ENCODE results near the gene TRIM77. TPM values are rescaled to one million over a fixed set of nuclear protein-coding genes. Genes with fewer than 3 reads are reported as not detected.
"Not testable (repeated sequence)": the region's sequence is repeated elsewhere in the genome, so short reads cannot be mapped to it uniquely, and the experiment has no call there.

Gene TRIM77
- not detected in 2 replicates for total RNA-seq (2014; rRNA removed; shearing (Covaris generic))

GRCh38 chr11:89709999-89710398 is at the start of gene TRIM77:
TRIM77 (plus strand) TSS chr11:89710299; CDS start chr11:89710299, 0 bp downstream.
- H3K36me3 ChIP-seq (replicated peaks; ENCODE audit: control insufficient read depth, insufficient read depth, low read length); H3K27me3 ChIP-seq (ENCODE audit: control insufficient read depth, insufficient read depth, low read length); DNase-seq; H3K4me3 ChIP-seq (ENCODE audit: insufficient read depth, low read depth, low read length): not testable (repeated sequence)

- H3K4me3 ChIP-seq (ENCODE audit: insufficient read depth, low read depth, low read length), result no peak overlapping the region
- no peaks in the 10 kb centered on the region for H3K36me3 ChIP-seq (replicated peaks; ENCODE audit: control insufficient read depth, insufficient read depth, low read length)
- H3K27me3 ChIP-seq (ENCODE audit: control insufficient read depth, insufficient read depth, low read length), result no peaks in the 10 kb centered on the region
- no peak for DNase-seq
These were observed 43.1 kb upstream of the TRIM77 start for GRCh38 chr11:89667001-89667400.

- not testable (repeated sequence) for H3K36me3 ChIP-seq (replicated peaks; ENCODE audit: control insufficient read depth, insufficient read depth, low read length); DNase-seq; H3K4me3 ChIP-seq (ENCODE audit: insufficient read depth, low read depth, low read length); H3K27me3 ChIP-seq (ENCODE audit: control insufficient read depth, insufficient read depth, low read length)
These were observed 41.9 kb upstream of the TRIM77 start for GRCh38 chr11:89668158-89668557.

- not testable (repeated sequence) for H3K27me3 ChIP-seq (ENCODE audit: control insufficient read depth, insufficient read depth, low read length); DNase-seq; H3K4me3 ChIP-seq (ENCODE audit: insufficient read depth, low read depth, low read length); H3K36me3 ChIP-seq (replicated peaks; ENCODE audit: control insufficient read depth, insufficient read depth, low read length)
These were observed 40.5 kb upstream of the TRIM77 start for GRCh38 chr11:89669586-89669985.

GRCh38 chr11:89669993-89670669 is 40.0 kb upstream of the TRIM77 start:
- H3K27me3 ChIP-seq (ENCODE audit: control insufficient read depth, insufficient read depth, low read length); H3K36me3 ChIP-seq (replicated peaks; ENCODE audit: control insufficient read depth, insufficient read depth, low read length); DNase-seq; H3K4me3 ChIP-seq (ENCODE audit: insufficient read depth, low read depth, low read length): not testable (repeated sequence)

GRCh38 chr11:89672547-89672946 is 37.6 kb upstream of the TRIM77 start:
- H3K36me3 ChIP-seq (replicated peaks; ENCODE audit: control insufficient read depth, insufficient read depth, low read length); H3K27me3 ChIP-seq (ENCODE audit: control insufficient read depth, insufficient read depth, low read length); DNase-seq; H3K4me3 ChIP-seq (ENCODE audit: insufficient read depth, low read depth, low read length): not testable (repeated sequence)

- H3K36me3 ChIP-seq (replicated peaks; ENCODE audit: control insufficient read depth, insufficient read depth, low read length); H3K4me3 ChIP-seq (ENCODE audit: insufficient read depth, low read depth, low read length); DNase-seq; H3K27me3 ChIP-seq (ENCODE audit: control insufficient read depth, insufficient read depth, low read length): not testable (repeated sequence)
These were observed 36.7 kb upstream of the TRIM77 start for GRCh38 chr11:89673380-89673779.

GRCh38 chr11:89675383-89675782 is 34.7 kb upstream of the TRIM77 start:
- not testable (repeated sequence) for H3K36me3 ChIP-seq (replicated peaks; ENCODE audit: control insufficient read depth, insufficient read depth, low read length); H3K4me3 ChIP-seq (ENCODE audit: insufficient read depth, low read depth, low read length); H3K27me3 ChIP-seq (ENCODE audit: control insufficient read depth, insufficient read depth, low read length); DNase-seq

- DNase-seq; H3K4me3 ChIP-seq (ENCODE audit: insufficient read depth, low read depth, low read length); H3K36me3 ChIP-seq (replicated peaks; ENCODE audit: control insufficient read depth, insufficient read depth, low read length); H3K27me3 ChIP-seq (ENCODE audit: control insufficient read depth, insufficient read depth, low read length): not testable (repeated sequence)
These were observed 34.2 kb upstream of the TRIM77 start for GRCh38 chr11:89675948-89676347.

- H3K36me3 ChIP-seq (replicated peaks; ENCODE audit: control insufficient read depth, insufficient read depth, low read length); DNase-seq; H3K4me3 ChIP-seq (ENCODE audit: insufficient read depth, low read depth, low read length): not testable (repeated sequence)
These were observed 3.0 kb upstream of the TRIM77 start for GRCh38 chr11:89707080-89707479.

GRCh38 chr11:89724866-89725498 is 14.9 kb downstream of the TRIM77 start:
- not testable (repeated sequence) for H3K36me3 ChIP-seq (replicated peaks; ENCODE audit: control insufficient read depth, insufficient read depth, low read length); H3K4me3 ChIP-seq (ENCODE audit: insufficient read depth, low read depth, low read length); H3K27me3 ChIP-seq (ENCODE audit: control insufficient read depth, insufficient read depth, low read length); DNase-seq

More at GRCh38 chr11:89707080-89707479, 3.0 kb upstream of the TRIM77 start:
- H3K27me3 ChIP-seq (ENCODE audit: control insufficient read depth, insufficient read depth, low read length), result not testable (repeated sequence)

- not testable (repeated sequence) for DNase-seq; H3K4me3 ChIP-seq (ENCODE audit: insufficient read depth, low read depth, low read length); H3K36me3 ChIP-seq (replicated peaks; ENCODE audit: control insufficient read depth, insufficient read depth, low read length); H3K27me3 ChIP-seq (ENCODE audit: control insufficient read depth, insufficient read depth, low read length)
These were observed 20.1 kb downstream of the TRIM77 start for GRCh38 chr11:89730215-89730614.

GRCh38 chr11:89736566-89736965 is 26.5 kb downstream of the TRIM77 start:
- H3K27me3 ChIP-seq (ENCODE audit: control insufficient read depth, insufficient read depth, low read length), result no peaks in the 10 kb centered on the region
- no peak for DNase-seq
- no peak overlapping the region for H3K4me3 ChIP-seq (ENCODE audit: insufficient read depth, low read depth, low read length)
- no peaks in the 10 kb centered on the region for H3K36me3 ChIP-seq (replicated peaks; ENCODE audit: control insufficient read depth, insufficient read depth, low read length)

GRCh38 chr11:89737116-89737515 is 27.0 kb downstream of the TRIM77 start:
- no peaks in the 10 kb centered on the region for H3K36me3 ChIP-seq (replicated peaks; ENCODE audit: control insufficient read depth, insufficient read depth, low read length)
- DNase-seq, result no peak
- H3K27me3 ChIP-seq (ENCODE audit: control insufficient read depth, insufficient read depth, low read length), result no peaks in the 10 kb centered on the region
- H3K4me3 ChIP-seq (ENCODE audit: insufficient read depth, low read depth, low read length), result no peak overlapping the region

GRCh38 chr11:89741406-89741805 is 31.3 kb downstream of the TRIM77 start:
- not testable (repeated sequence) for H3K4me3 ChIP-seq (ENCODE audit: insufficient read depth, low read depth, low read length); H3K27me3 ChIP-seq (ENCODE audit: control insufficient read depth, insufficient read depth, low read length); DNase-seq; H3K36me3 ChIP-seq (replicated peaks; ENCODE audit: control insufficient read depth, insufficient read depth, low read length)
